Measurements from ENCODE around the gene NAALADL2. TPM values are rescaled to one million over a fixed set of nuclear protein-coding genes. Genes with fewer than 3 reads are reported as not detected.

NAALADL2 gene
- total and polyA plus RNA-seq, 2 of the 13 experiments (the other 11 are each of a cell fraction or from before 2014, with no cell fraction given), result 0.08 TPM; not detected in 1

- TF ChIP-seq SYNCRIP (IDR thresholded peaks at IDR 0.05; ENCODE audit: insufficient read depth, low read depth, low read length) (no peak), ARNT (IDR thresholded peaks at IDR 0.05) (no peak), DNMT1 (CRISPR knock-in tag; IDR thresholded peaks at IDR 0.05) (no peak), ZNF354B (CRISPR knock-in tag; IDR thresholded peaks at IDR 0.05) (no peak), ZNF740 (CRISPR knock-in tag; IDR thresholded peaks at IDR 0.05) (no peak), RBM39 (IDR thresholded peaks at IDR 0.05; ENCODE audit: low read depth, low read length, poor library complexity, severe bottlenecking) (no peak)
These were observed 452.8 kb downstream of the NAALADL2 start (continued) for GRCh38 chr3:175311946-175312345.

DNA sequence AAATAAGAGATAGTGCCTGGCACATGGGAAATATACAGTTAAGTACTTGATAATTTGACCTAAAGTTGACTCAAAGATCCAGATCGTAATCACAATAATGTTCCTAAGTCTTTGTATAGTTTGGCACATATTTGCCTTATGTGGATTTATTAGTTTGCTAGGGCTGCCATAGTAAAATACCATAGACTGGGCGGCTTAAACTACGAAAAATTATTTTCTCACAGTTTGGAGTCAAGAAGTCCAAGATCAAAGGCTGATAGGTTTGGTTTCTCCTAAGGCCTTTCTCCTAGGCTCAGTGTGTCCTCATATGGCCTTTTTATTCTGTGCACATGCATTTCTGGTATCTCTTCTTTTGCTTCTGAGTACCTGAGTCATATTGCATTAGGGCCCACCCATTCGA is 453.7 kb downstream of the NAALADL2 start:
- Histone ChIP-seq H3K4me3 (replicated peaks in 1 of 3; ENCODE audit: insufficient read depth in 1 of 3, low read depth in 2 of 3, low read length in 3 of 3) (no peak overlapping the region), H3K9me3 (ENCODE audit: low read length) (no peaks in the 10 kb centered on the region), H4K20me1 (ENCODE audit: insufficient read depth, low read length) (no peaks in the 10 kb centered on the region), H3K27ac (ENCODE audit: extremely low read length, insufficient read depth, low read length) (no peak overlapping the region), H3K79me2 (ENCODE audit: insufficient read depth, low read length) (no peaks in the 10 kb centered on the region), H3K27me3 (ENCODE audit: control insufficient read depth in 1 of 2, insufficient read depth in 2 of 2, low read length in 2 of 2) (no peaks in the 10 kb centered on the region), H3K4me2 (ENCODE audit: low read depth, low read length) (no peak overlapping the region), H2AFZ (ENCODE audit: low read length) (no peak overlapping the region), H3K36me3 (replicated peaks in 1 of 2; ENCODE audit: control insufficient read depth in 1 of 2, insufficient read depth in 2 of 2, low read length in 2 of 2) (no peaks in the 10 kb centered on the region), H3K9ac (ENCODE audit: insufficient read depth, low read depth, low read length) (no peak overlapping the region), H3K4me1 (ENCODE audit: insufficient read depth, low read length) (no peaks in the 10 kb centered on the region)
- DNase-seq (ENCODE audit: low spot score) (no peak), ATAC-seq (no peak), FAIRE-seq (no peak)
- ChIA-PET POLR2A (no interaction called here), CTCF (ENCODE audit: low intra/inter-chr PET ratio, low total read pairs) (no interaction called here)
- TF ChIP-seq LCORL (IDR thresholded peaks at IDR 0.05) (no peak), LCORL (CRISPR knock-in tag; IDR thresholded peaks at IDR 0.05) (no peak)
- in situ Hi-C loops (cut with HindIII; ENCODE audit: extremely low pct_ligation_motif_present, low pct_unique_long_range_greater_than_20kb), result no loop called here
- no TSS peak for BruUV-seq (replicated peaks)
- intact Hi-C loops (cut with micrococcal nuclease; ENCODE audit: unreplicated experiment), result no loop called here
- WGBS (ENCODE audit: low lambda C conversion rate), result 15% methylated on average over 4 of the region's 4 CpGs

DNA sequence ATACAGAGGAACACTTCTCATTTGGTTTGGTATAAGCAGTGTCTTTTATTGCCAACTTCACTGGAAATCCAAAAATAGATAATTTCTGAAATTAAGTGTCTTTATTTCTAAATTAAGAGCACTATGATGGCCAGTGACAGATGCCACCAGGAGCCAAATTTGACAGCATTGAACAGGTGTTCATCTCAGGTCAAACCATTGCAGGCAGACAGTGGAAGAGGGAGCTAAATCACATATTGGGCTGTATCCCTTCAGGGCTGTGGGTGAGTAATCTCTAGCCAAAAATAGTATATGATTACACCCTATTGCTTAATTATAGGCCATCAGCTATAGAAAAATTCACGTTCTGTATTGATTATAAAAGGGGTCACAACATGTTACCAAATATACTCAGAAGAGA is 457.7 kb downstream of the NAALADL2 start:
- Histone ChIP-seq H3K36me3 (replicated peaks in 1 of 2; ENCODE audit: control insufficient read depth in 1 of 2, insufficient read depth in 2 of 2, low read length in 2 of 2) (no peaks in the 10 kb centered on the region), H3K9me3 (ENCODE audit: low read length) (no peaks in the 10 kb centered on the region), H3K27me3 (ENCODE audit: control insufficient read depth in 1 of 2, insufficient read depth in 2 of 2, low read length in 2 of 2) (no peaks in the 10 kb centered on the region), H2AFZ (ENCODE audit: low read length) (no peak overlapping the region), H3K4me3 (replicated peaks in 1 of 3; ENCODE audit: insufficient read depth in 1 of 3, low read depth in 2 of 3, low read length in 3 of 3) (no peak overlapping the region), H3K4me1 (ENCODE audit: insufficient read depth, low read length) (no peaks in the 10 kb centered on the region), H3K27ac (ENCODE audit: extremely low read length, insufficient read depth, low read length) (no peak overlapping the region), H4K20me1 (ENCODE audit: insufficient read depth, low read length) (no peaks in the 10 kb centered on the region), H3K79me2 (ENCODE audit: insufficient read depth, low read length) (no peaks in the 10 kb centered on the region), H3K4me2 (ENCODE audit: low read depth, low read length) (no peak overlapping the region), H3K9ac (ENCODE audit: insufficient read depth, low read depth, low read length) (no peak overlapping the region)
- ChIA-PET CTCF (ENCODE audit: low intra/inter-chr PET ratio, low total read pairs) (no interaction called here), POLR2A (no interaction called here)
- intact Hi-C loops (cut with micrococcal nuclease; ENCODE audit: unreplicated experiment) (no loop called here), in situ Hi-C loops (cut with HindIII; ENCODE audit: extremely low pct_ligation_motif_present, low pct_unique_long_range_greater_than_20kb) (no loop called here)
- FAIRE-seq, result no peak
- no TSS peak for BruUV-seq (replicated peaks)
- no peak for DNase-seq (ENCODE audit: low spot score)
- 0% methylated on average over 1 of the region's 1 CpG for WGBS (ENCODE audit: low lambda C conversion rate)
- no peak for ATAC-seq
- no peak for TF ChIP-seq HMG20A (CRISPR knock-in tag; IDR thresholded peaks at IDR 0.05; ENCODE audit: borderline replicate concordance)
- no peak for TF ChIP-seq SP1 (IDR thresholded peaks at IDR 0.05)
- no peak for TF ChIP-seq SP1 (CRISPR knock-in tag; IDR thresholded peaks at IDR 0.05)
- no peak for TF ChIP-seq MIER3 (CRISPR knock-in tag; IDR thresholded peaks at IDR 0.05; ENCODE audit: borderline replicate concordance)
- TF ChIP-seq, protein P1, sequence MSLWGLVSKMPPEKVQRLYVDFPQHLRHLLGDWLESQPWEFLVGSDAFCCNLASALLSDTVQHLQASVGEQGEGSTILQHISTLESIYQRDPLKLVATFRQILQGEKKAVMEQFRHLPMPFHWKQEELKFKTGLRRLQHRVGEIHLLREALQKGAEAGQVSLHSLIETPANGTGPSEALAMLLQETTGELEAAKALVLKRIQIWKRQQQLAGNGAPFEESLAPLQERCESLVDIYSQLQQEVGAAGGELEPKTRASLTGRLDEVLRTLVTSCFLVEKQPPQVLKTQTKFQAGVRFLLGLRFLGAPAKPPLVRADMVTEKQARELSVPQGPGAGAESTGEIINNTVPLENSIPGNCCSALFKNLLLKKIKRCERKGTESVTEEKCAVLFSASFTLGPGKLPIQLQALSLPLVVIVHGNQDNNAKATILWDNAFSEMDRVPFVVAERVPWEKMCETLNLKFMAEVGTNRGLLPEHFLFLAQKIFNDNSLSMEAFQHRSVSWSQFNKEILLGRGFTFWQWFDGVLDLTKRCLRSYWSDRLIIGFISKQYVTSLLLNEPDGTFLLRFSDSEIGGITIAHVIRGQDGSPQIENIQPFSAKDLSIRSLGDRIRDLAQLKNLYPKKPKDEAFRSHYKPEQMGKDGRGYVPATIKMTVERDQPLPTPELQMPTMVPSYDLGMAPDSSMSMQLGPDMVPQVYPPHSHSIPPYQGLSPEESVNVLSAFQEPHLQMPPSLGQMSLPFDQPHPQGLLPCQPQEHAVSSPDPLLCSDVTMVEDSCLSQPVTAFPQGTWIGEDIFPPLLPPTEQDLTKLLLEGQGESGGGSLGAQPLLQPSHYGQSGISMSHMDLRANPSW (CRISPR knock-in tag; IDR thresholded peaks at IDR 0.05; ENCODE audit: borderline replicate concordance), result no peak
- TF ChIP-seq GMEB1 (CRISPR knock-in tag; IDR thresholded peaks at IDR 0.05; ENCODE audit: borderline replicate concordance), result no peak
- no peak for TF ChIP-seq GPN1 (CRISPR knock-in tag; IDR thresholded peaks at IDR 0.05; ENCODE audit: borderline replicate concordance)
